GM15510 (cell line): ENCODE measurements around the gene VPS29.

Experiments used
- POLR2A ChIP-seq: IDR thresholded peaks from 3 replicates; pipeline ENCODE4 v1.6.1; 2011; ENCODE audit warnings: borderline replicate concordance; ENCODE audit not compliant: insufficient read length; ENCODE audit errors: extremely low read depth

Gene VPS29

GRCh38 chr12:110501752-110502738 lies at the start of gene VPS29, which contains the start of gene RAD9B:
VPS29 (minus strand) TSS chr12:110502111; CDS start chr12:110502051, 60 bp downstream.
RAD9B (plus strand) TSS chr12:110502331; CDS start chr12:110502338, 7 bp downstream.
- TF ChIP-seq POLR2A = peak; percentile 93

- no peak for TF ChIP-seq POLR2A
Measured at GRCh38 chr12:110550981-110551380, 49.1 kb upstream of the VPS29 start.

GRCh38 chr12:110549716-110550115 lies 47.8 kb upstream of the VPS29 start:
- TF ChIP-seq POLR2A = no peak

GRCh38 chr12:110548678-110549077 lies 46.8 kb upstream of the VPS29 start:
- no peak for TF ChIP-seq POLR2A

GRCh38 chr12:110547090-110547489 lies 45.2 kb upstream of the VPS29 start:
- TF ChIP-seq POLR2A = no peak

- no peak for TF ChIP-seq POLR2A
Measured at GRCh38 chr12:110546339-110546738, 44.4 kb upstream of the VPS29 start.

DNA sequence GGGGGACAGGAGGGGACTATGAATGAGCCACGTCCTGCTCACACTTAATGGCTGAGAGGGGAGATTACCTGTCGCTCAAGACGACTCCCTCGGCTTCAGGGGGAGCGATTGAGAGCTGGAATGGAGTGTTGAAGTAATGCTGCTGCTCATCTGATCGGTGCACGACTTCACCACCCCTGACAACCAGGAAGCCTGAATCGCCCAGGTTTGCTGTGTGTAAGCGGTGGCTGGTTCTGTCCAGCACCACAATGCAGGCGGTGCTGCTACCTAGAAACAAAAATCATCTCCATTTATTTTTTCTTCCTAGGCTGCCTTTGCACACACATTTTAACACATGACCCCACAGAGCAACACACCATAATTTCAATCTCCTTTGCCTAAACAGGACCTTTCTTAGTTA lies 43.9 kb upstream of the VPS29 start:
- TF ChIP-seq POLR2A = no peak

GRCh38 chr12:110543965-110544364 lies 42.1 kb upstream of the VPS29 start:
- TF ChIP-seq POLR2A = no peak

- no peak for TF ChIP-seq POLR2A
Measured at GRCh38 chr12:110543252-110543959, 41.5 kb upstream of the VPS29 start.

DNA sequence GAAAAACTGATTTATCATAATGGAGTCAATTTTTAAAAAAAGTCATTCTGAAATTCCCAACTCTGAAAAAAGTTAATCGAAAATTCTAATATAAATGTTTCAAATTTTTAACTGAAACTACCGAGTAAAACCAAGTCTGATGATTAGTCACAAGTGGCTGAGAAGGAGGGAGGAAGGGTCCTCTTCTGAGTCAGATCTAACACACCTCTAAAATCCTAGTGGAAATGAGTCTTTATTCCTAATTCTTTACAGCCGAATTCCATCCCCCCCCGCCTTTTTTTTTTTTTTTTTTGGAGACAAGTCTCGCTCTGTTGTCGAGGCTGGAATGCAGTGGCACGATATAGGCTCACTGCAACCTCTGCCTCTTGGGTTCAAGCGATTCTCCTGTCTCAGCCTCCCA lies 38.1 kb upstream of the VPS29 start:
- TF ChIP-seq POLR2A = no peak

GRCh38 chr12:110538869-110539622 lies 37.1 kb upstream of the VPS29 start:
- TF ChIP-seq POLR2A = no peak

- TF ChIP-seq POLR2A = no peak
Measured at GRCh38 chr12:110537605-110538409, 35.9 kb upstream of the VPS29 start.

GRCh38 chr12:110536834-110537604 lies 35.1 kb upstream of the VPS29 start:
- no peak for TF ChIP-seq POLR2A
